Activated naive CD4-positive, alpha-beta T cell treated with anti-CD3 and anti-CD28 coated beads, Interleukin-2, amount 50 U/mL, for 24 hours (primary cell): ENCODE data around the gene AP4M1.
A peak's percentile ranks its signal among the peaks of the same experiment; 100 is the strongest.

Experiments used
- H3K27ac Mint-ChIP-seq: one replicate; pipeline ENCODE4 v1.8.0; 2021; ENCODE audit warnings: mild to moderate bottlenecking, mixed read lengths
- H3K27me3 Mint-ChIP-seq: one replicate; pipeline ENCODE4 v1.8.0; 2021; ENCODE audit warnings: mixed read lengths
- H3K36me3 Mint-ChIP-seq: one replicate; pipeline ENCODE4 v1.8.0; 2021; ENCODE audit warnings: mixed read lengths
- H3K4me1 Mint-ChIP-seq: one replicate; pipeline ENCODE4 v1.8.0; 2021; ENCODE audit warnings: mixed read lengths
- H3K4me3 Mint-ChIP-seq: one replicate; pipeline ENCODE4 v1.8.0; 2021; ENCODE audit warnings: mild to moderate bottlenecking, mixed read lengths
- H3K9me3 Mint-ChIP-seq: one replicate; pipeline ENCODE4 v1.8.0; 2021; ENCODE audit warnings: mixed read lengths

The AP4M1 gene

DNA sequence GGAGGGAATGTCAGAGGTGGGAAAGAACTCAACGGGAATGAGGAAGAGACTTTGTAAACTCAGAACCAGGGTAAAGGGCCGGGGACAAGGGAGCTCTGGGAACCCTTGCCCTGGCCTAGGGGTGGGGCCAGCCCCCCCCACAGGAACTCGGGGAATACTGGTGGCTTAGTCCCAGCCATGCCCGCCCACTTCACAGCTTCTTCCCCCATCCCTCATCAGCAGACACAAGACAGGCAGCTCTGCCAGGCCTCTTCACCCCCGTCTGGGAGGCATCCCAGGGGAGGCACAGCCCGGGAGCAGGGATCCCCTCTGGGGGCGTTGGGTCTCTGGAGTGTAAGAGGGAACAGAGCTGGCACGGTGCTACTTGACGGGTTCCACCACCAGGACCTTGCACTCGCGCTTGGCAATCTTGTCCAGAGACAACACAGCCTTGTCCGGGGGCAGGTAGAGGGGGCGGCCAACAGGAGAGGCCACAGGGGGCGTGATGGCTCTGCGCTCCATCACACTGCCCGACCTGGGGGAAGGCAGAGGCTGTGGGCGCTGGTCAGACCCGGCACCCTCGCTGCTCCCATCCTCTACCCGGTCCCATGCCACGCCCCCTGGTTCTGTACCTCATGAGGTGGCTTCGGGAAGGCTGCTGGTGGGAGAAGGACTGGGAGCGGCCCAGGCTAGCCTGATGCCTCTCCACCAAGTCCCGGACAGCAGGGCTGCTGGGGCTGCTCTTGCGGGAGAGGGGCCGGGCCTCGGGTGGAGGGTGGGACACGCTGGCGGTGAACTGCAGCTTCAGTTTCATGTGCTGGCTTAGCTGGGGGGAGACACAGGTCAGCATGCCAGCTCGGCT is 53.4 kb downstream of the AP4M1 start:
- Mint-ChIP-seq H3K4me1 (peaks cover 54% of the 10 kb centered on the region), H3K4me3 (no peak overlapping the region), H3K36me3 (peaks cover 9% of the 10 kb centered on the region), H3K9me3 (no peaks in the 10 kb centered on the region), H3K27ac (peak overlapping the region; percentile 59), H3K27me3 (no peaks in the 10 kb centered on the region)

DNA sequence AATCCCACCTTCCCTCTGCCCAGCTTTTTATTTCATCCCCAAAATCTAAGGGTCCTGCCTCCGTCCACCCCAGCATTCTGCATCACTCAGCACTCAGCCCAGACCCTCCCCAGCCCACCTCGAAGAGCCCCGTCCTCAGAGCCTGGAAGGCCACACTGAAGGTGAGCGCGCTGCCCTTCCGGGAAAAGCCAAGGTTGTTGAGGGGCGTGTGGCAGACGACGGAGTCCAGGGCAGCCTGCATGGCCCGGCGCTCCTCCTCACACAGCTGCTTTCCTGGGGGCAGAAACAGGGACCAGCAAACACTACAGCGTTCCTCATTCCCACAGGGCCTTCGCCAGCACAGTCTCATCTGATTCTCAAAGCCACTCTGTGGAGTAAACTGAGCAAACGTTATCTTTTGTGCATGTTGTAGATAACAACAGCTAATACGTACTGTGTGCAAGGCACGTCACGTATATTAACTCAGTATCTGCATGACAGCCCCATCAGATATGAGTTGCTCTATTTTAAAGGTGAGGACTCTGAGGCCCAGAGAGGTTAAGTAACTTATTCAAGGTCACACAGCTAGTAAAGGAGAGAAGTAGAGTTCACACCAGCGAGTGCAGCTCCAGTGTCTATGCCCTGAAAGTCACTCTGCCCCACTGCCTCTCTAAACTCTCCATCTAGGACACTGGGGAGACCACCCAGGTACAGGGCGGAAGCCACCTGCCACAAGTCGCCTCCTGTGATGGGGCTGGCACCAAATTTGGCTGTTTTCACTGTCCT is 54.3 kb downstream of the AP4M1 start:
- Mint-ChIP-seq H3K9me3 (no peaks in the 10 kb centered on the region), H3K4me3 (no peak overlapping the region), H3K27me3 (no peaks in the 10 kb centered on the region), H3K27ac (peak overlapping the region; percentile 59), H3K36me3 (peaks cover 5% of the 10 kb centered on the region), H3K4me1 (peaks cover 52% of the 10 kb centered on the region)

DNA sequence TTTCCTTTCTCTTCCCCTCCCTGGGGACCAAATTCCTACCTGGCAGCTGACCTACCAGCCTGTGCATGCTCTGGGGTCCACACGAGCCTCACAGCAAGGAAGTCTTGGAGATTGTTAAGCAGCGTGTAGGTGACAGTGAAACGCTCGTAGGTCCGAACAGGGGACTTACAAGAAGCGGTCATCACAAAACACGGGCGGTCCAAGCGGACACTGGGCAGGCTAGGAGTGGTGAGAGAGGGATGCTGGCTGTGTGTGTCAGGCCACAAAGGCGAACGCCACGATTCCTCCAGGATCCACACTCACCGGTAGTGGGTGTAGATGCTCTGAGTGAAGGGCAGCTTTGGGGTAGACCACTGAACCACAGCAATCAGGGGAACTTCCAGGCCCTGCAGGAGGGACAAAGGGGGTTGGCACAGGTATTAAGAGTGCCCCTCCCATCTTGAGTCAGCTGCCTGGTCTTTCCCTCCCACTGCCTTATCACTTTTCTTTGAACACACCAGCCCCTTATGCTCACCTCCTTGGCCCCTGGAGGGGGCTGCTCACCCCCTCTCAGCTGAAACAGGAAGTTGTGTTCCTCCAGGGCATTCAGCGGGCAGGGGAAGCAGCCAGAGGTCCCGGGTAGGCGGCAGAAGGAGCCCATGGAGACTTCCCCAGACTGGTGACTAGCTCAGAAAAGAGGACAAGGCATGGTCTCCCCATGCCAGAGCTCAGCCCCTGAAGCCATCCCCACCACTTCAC is 55.1 kb downstream of the AP4M1 start:
- peaks cover 5% of the 10 kb centered on the region for H3K36me3 Mint-ChIP-seq
- peak overlapping the region; percentile 85 for H3K27ac Mint-ChIP-seq
- no peaks in the 10 kb centered on the region for H3K9me3 Mint-ChIP-seq
- H3K4me1 Mint-ChIP-seq: peaks cover 55% of the 10 kb centered on the region
- H3K4me3 Mint-ChIP-seq: peak overlapping the region; percentile 91
- H3K27me3 Mint-ChIP-seq: no peaks in the 10 kb centered on the region

DNA sequence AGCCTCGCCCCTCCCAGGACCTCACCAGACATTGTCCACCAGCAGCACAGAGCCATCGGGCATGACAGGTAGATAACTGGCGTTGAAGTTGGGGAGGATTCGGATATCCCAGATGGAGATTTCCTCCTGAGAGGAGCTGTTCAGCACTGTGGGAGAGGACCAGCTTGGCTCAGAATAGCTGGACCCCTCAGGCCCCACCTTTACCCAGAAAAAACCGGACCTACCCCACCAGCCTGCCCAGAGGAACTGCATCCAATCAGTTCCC is 55.6 kb downstream of the AP4M1 start:
- no peaks in the 10 kb centered on the region for H3K27me3 Mint-ChIP-seq
- H3K4me3 Mint-ChIP-seq: peak overlapping the region; percentile 91
- H3K36me3 Mint-ChIP-seq: peaks cover 5% of the 10 kb centered on the region
- no peaks in the 10 kb centered on the region for H3K9me3 Mint-ChIP-seq
- H3K4me1 Mint-ChIP-seq: peaks cover 56% of the 10 kb centered on the region
- H3K27ac Mint-ChIP-seq: peak overlapping the region; percentile 85

DNA sequence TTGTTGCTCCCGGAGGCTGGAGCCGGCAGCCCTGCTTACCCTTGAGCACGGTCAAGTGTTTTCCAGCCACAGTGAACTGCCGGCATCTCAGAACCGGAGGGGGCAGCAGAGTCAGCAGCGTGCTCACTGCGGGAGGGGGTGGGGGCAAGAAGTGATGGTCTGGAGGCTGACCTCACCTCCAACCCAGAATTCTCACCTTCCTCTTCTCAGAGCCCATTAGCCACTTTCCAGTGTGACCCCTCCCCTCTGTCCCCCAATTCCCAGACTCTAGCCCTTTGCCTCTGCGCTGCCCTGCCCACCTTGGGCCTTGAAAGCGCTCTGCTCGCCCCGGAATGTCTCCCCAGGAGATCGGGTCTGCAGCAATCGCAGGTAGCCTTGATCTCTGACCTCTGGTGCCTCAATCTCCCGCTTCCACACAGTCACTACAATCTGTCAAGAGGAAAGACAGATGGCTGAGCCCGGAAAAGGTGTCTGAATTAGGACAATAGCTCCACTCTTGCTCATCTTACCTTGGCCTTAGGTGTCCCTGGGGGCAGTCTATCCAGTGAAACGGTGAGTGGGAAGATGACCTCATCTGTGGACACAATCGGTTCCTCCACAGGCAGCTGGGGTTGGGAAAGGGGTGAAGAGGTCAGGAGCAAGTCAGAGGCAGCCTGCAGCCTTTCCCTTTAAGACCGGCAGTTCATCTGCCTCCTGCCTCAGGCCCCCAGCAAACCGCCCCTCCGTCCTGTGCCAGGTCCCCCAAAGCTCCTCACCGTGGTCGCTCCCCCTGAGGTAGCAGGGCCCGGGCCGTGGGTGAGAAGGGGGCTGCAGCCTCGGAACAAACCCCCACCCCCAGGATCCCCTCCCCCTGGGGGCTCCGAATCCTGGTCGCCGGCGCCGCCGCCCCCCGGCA is 56.1 kb downstream of the AP4M1 start:
- Mint-ChIP-seq H3K4me1 (peaks cover 53% of the 10 kb centered on the region), H3K27ac (peak overlapping the region; percentile 85), H3K4me3 (peak overlapping the region; percentile 91), H3K36me3 (peaks cover 5% of the 10 kb centered on the region), H3K27me3 (no peaks in the 10 kb centered on the region), H3K9me3 (no peaks in the 10 kb centered on the region)
